Bronchial epithelial cell (primary cell): ENCODE measurements around the gene ADAMTS7. TPM values are rescaled to one million over a fixed set of nuclear protein-coding genes. Genes with fewer than 3 reads are reported as not detected.

Source experiments
- DNase-seq: peaks from one replicate; pipeline ENCODE4 v3.0.0-alpha.2; 2010; ENCODE audit warnings: low read depth
- FAIRE-seq: peaks from 2 replicates; lab custom pipeline; 2011; peaks lifted over from hg19 to GRCh38; lab: Jason Lieb, UNC
- H3K27me3 ChIP-seq: 2 replicates; pipeline ENCODE4 v1.5.1; 2011; ENCODE audit warnings: low read length; ENCODE audit not compliant: control insufficient read depth, insufficient read depth
- H3K36me3 ChIP-seq: 2 replicates; pipeline ENCODE4 v1.5.1; 2011; ENCODE audit warnings: low read length; ENCODE audit not compliant: control insufficient read depth, insufficient read depth
- H3K4me3 ChIP-seq: 2 replicates; pipeline ENCODE4 v1.5.1; 2011; ENCODE audit warnings: mild to moderate bottlenecking, low read depth, low read length, control low read depth
- CTCF ChIP-seq: IDR thresholded peaks from 2 replicates; pipeline ENCODE4 v1.5.1; 2011; ENCODE audit warnings: mild to moderate bottlenecking, moderate library complexity, low read length, control low read depth, inconsistent platforms; ENCODE audit not compliant: insufficient read depth, severe bottlenecking
- total RNA-seq: library from RNA; depleted of rRNA; stranded (reverse); fragments of >200 nt; gene quantifications from 2 replicates; pipeline ENCODE4 v1.2.1, GENCODE V29; 2014

Gene ADAMTS7
- total RNA-seq, 1 donor from 2014 or later = 0.53 TPM

- DNase-seq (no peak), FAIRE-seq (no peak)
- Histone ChIP-seq H3K36me3 (no peaks in the 10 kb centered on the region), H3K27me3 (no peaks in the 10 kb centered on the region), H3K4me3 (no peak overlapping the region)
- no peak for TF ChIP-seq CTCF
Measured at GRCh38 chr15:78718837-78719236, 92.4 kb downstream of the ADAMTS7 start.

GRCh38 chr15:78717956-78718656 lies 93.2 kb downstream of the ADAMTS7 start:
- no peak for DNase-seq
- no peak for TF ChIP-seq CTCF
- no peak overlapping the region for H3K4me3 ChIP-seq
- FAIRE-seq = no peak
- no peaks in the 10 kb centered on the region for H3K27me3 ChIP-seq
- no peaks in the 10 kb centered on the region for H3K36me3 ChIP-seq

GRCh38 chr15:78716651-78717050 lies 94.6 kb downstream of the ADAMTS7 start:
- Histone ChIP-seq H3K36me3 (no peaks in the 10 kb centered on the region), H3K4me3 (no peak overlapping the region), H3K27me3 (no peaks in the 10 kb centered on the region)
- FAIRE-seq (no peak), DNase-seq (peak; percentile 55)
- TF ChIP-seq CTCF = no peak

GRCh38 chr15:78715930-78716329 lies 95.3 kb downstream of the ADAMTS7 start:
- no peak for TF ChIP-seq CTCF
- FAIRE-seq (no peak), DNase-seq (peak; percentile 95)
- no peak overlapping the region for H3K4me3 ChIP-seq
- no peaks in the 10 kb centered on the region for H3K27me3 ChIP-seq
- H3K36me3 ChIP-seq = no peaks in the 10 kb centered on the region

- H3K4me3 ChIP-seq = no peak overlapping the region
- TF ChIP-seq CTCF = no peak
- no peaks in the 10 kb centered on the region for H3K27me3 ChIP-seq
- FAIRE-seq (no peak), DNase-seq (peak; percentile 89)
- H3K36me3 ChIP-seq = no peaks in the 10 kb centered on the region
Measured at GRCh38 chr15:78715434-78715833, 95.8 kb downstream of the ADAMTS7 start.

- no peak for FAIRE-seq
- Histone ChIP-seq H3K36me3 (no peaks in the 10 kb centered on the region), H3K27me3 (no peaks in the 10 kb centered on the region), H3K4me3 (no peak overlapping the region)
- TF ChIP-seq CTCF = no peak
- peak; percentile 49 for DNase-seq
Measured at GRCh38 chr15:78714890-78715289, 96.4 kb downstream of the ADAMTS7 start.
